Measurements from ENCODE around the gene DSE.

GRCh38 chr6:116412270-116412669 lies 41.5 kb downstream of the DSE start:
- TF ChIP-seq CTCF (IDR thresholded peaks at IDR 0.05; ENCODE audit: insufficient read depth, low read length, poor library complexity, severe bottlenecking) (no peak), EZH2phosphoT487 (conservative IDR thresholded peaks at IDR 0.05; ENCODE audit: low read length) (no peak)
